Activated CD8-positive, alpha-beta memory T cell treated with anti-CD3 and anti-CD28 coated beads, Interleukin-2, amount 50 U/mL, for 24 hours (primary cell): ENCODE results near the gene ATP6V0D1.
"Not testable (repeated sequence)": the region's sequence is repeated elsewhere in the genome, so short reads cannot be mapped to it uniquely, and the experiment has no call there.

Experiments used
- DNase-seq: peaks from one replicate; pipeline ENCODE4 v3.0.0-alpha.2; 2020; ENCODE audit errors: extremely low read depth

Gene ATP6V0D1

DNA sequence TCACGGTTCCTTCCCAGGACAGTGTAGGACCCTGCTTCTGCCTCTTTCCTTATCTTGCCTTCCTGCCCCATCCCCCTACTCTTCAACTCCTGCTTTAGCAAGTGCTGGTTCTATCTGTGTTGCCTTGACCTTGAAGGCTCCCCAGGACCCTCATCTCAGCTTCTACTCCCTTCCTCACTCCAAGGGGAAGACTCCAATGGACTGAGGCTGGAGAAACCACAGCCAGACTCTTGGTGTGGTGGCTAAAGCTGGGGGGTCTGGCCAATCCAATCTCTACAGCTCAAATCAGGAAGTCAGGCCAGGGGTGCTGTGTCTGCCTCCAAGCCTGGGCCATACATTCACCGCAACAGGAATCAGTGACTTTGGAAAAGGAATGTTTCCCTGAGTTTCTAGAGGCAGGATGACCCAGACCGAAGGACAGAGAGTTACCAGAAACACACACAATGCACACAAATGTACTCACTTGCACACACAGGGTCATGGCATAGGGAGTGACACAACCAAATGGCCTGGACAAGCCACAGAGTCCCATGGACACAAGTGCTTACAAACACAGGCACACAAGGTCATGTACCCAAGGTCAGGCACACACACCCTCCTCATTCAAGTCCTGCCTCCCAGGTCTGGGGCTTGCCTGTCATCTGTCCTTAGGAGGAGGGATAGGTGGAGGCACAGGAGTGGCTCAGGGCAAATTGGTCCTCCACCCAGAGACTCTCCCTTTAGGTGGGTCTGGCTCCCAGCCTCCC lies 51.7 kb downstream of the ATP6V0D1 start:
- no peak for DNase-seq

DNA sequence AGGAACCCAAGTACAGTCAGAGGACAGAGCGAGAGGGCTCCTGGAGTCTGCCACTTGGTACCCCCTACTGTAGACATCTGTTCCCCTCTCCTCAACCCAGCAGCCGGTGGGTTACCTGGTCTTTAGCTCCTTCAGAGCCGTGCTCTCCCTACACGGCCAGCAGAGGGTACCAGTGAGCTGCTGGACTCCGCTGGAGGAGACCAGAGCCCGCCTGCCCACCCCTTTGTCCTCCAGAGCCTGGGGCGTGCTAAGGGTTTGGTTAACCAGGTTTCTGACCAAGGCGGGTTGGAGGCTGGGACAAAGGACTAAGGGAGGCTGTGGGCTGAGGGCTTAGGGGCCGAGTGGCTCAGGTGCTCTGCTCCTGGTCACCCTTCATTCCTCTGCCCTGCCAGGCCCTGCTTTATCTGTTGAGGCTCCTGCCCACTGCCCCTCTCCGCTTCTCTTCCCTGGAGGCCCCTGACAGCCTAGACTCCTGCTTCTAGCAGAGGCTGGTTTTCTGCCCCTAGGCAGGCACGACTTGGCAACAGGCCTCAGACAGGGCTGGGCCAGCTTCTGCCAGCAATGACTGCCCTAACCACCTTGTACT lies 52.7 kb downstream of the ATP6V0D1 start:
- peak; percentile 37 for DNase-seq

DNA sequence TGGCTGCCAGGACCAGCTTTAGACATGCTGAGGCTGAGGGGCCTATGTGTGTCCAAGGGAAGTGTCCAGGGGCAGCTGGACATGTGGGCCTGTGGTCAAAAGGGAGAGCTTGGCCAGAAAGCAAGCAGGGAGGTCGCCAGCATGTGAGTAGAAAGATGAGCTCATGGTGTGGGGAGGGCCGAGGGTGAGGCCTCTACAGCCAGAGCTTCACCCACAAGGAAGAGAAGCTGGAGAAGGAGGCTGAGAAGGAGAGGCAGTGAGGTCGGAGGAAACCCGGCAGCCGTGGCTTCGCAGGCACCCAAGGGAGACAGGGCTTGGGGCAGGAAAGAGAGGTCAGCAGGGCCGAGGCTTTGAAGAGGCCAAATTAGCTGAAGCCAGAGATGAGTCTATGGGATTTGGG lies 54.0 kb downstream of the ATP6V0D1 start:
- no peak for DNase-seq

DNA sequence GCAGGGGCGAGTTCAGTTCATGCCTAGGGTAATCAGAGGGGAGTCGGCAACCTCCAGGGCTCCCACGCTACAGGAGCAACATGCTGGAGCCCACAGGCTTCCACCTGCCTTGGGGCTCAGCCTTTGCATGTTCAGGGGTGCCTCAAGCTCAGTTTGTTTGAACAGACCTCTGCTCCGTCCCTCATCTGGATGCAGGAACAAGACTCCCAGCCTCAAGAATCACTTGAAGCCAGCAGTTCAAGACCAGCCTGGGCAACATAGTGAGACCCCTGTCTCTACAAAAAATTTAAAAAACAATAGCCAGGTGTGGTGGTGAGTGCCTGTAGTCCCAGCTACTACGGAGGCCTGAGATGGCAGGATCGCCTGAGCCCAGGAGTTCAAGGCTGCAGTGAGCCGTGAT lies 54.9 kb downstream of the ATP6V0D1 start:
- DNase-seq = no peak

DNA sequence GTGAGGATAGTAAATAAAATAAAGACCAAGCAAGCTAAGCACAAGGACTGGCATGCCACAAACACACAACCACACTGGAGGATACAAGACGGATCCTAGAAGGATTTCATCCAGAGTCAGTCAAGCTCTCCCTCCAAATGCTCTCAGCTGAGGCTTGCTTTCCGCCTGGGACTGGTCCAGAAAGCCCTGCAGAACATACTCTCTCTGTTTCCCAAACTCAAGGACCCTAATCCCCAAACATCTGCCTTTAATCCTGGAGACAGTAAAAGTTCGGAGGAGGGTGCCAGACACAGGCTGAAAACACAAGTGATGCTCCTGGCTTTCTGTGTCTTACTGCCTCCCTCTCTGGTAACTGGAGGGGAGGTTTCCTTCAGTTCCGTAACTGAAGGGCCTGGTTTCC lies 55.4 kb downstream of the ATP6V0D1 start:
- DNase-seq = no peak

DNA sequence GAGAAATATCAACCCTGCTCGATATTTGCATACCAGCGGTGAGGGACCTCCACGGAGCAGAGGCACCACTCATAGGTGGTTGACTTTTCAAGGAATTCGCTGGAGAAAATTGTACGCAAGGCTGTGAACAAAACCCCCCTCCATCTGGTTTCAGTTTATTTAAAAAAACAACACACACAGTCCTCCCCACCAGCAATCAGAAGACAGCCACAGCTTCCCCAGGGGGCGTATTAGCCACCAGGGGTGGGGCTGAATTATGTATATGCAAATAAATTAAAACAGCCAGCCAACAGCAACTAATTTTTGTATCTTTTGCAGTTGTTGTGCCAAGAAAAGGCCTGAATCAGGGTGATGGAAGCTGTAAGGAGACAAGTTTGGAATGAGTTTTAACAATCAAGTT lies 55.9 kb downstream of the ATP6V0D1 start:
- no peak for DNase-seq

DNA sequence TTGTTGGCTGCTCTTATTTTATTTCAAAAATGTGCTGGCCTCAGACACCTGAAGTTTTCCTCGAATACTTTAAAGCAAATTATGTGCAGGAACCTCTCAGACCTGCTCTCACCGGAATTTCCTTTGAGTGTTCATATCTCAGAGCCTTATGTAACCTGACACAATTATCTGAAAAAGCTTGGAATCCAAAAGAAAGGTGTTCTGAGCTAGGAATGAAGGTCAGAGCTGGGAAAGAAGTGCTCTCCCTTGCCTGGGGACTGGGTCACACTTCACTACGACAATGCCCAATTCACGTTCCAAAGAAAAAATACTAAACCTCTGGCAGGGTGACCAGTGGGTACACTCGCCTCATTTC lies 56.7 kb downstream of the ATP6V0D1 start:
- no peak for DNase-seq

DNA sequence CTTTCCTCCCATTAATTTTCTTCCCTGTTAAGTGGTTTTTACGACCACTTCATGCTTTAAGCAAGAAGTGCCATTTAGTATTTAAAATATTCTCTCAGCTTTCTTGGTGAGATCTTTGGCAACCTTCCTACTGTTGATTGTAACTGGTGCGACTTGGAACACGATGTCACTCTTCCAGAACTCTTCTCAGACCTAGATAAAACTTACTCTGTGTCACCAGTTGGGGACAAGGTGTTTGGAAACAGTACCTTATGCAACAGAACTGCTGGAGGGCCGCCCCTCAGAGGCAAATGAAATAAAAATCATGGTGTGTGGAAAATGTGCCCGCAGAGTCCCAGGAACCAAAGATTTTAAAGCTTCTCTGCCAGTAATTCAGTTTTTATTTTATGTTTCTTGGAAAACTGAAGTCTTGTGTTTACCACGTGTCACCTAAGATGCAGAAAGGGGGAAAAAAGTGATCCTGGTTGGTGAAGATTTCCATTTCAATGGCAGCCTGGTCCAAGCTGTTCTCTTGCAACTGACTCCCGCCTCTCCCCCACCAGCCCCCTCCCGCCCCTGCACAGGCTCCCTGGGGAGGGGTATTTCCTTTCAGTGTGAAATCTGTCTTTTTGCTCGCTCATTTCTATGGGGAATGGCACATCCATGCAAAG lies 57.2 kb downstream of the ATP6V0D1 start:
- DNase-seq = no peak

DNA sequence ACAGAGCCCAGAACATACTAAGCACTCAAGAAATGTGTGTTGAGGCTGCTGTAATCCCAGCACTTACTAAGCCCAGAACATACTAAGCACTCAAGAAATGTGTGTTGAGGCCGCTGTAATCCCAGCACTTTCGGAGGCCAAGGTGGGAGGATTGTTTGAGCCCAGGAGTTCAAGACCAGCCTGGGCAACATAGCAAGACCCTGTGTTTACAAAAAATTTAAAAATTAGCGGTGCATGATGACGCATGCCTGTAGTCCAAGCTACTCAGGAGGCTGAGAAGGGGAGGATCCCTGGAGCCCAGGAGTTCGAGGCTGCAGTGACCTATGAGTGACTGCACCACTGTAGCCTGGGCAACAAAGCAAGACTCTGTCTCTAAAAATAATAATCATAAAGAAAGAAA lies 57.9 kb downstream of the ATP6V0D1 start:
- DNase-seq = no peak

DNA sequence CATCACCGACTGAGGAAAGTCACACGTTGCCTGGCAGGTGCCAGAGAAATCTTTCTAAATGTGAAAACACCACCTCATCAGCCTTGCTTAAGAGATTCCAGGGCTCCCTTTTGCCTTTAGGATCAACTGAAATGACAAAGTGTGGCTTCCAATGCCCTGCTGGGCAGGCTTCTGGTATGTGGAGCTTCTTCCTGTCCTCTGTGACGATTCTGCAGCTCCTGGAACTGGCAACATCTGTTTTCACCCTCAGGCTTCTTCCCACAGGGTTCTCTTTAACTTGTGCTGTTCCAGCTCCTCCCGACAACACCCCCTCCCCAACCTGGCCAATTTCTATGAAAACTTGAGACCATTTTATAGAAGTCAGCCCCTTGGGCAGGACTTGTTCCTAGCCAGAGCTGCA lies 59.9 kb downstream of the ATP6V0D1 start:
- no peak for DNase-seq

DNA sequence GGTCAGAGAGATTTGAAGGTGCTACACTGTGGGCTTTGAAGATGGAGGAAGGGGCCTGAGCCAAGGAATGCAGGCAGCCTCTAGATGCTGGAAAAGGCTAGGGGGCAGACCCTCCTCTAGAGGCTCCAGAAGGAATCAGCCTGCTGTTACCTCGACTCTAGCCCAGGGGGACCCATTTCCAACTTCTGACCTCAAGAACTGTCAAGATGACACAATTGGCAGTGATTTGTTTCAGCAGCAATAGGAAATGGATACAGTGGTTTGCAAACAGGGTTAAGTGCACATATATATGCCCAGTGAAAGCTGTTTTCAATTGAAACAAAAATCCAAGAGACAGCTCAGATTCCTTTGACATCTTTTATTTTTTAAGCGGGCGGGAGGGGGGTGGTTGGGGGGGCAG lies 61.0 kb downstream of the ATP6V0D1 start:
- DNase-seq = no peak

DNA sequence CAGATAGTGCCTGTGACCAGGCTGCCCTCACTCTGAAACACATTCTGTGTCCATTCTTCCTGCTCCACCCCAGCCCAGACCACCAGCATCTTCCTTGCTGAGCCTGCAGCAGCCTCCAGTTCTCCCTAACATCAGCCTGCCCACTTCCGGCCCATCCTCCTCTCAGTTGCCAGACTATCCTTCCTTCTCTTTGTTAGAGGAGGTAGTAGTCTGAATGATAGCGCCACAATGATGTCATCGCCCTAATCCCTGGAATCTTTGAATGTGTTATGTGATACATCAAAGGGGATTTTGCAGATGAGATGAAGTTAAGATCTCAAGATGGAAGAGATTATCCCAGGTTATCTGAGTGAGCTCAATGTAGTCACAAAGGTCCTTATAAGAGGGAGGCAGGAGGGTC lies 61.5 kb downstream of the ATP6V0D1 start:
- DNase-seq = no peak

DNA sequence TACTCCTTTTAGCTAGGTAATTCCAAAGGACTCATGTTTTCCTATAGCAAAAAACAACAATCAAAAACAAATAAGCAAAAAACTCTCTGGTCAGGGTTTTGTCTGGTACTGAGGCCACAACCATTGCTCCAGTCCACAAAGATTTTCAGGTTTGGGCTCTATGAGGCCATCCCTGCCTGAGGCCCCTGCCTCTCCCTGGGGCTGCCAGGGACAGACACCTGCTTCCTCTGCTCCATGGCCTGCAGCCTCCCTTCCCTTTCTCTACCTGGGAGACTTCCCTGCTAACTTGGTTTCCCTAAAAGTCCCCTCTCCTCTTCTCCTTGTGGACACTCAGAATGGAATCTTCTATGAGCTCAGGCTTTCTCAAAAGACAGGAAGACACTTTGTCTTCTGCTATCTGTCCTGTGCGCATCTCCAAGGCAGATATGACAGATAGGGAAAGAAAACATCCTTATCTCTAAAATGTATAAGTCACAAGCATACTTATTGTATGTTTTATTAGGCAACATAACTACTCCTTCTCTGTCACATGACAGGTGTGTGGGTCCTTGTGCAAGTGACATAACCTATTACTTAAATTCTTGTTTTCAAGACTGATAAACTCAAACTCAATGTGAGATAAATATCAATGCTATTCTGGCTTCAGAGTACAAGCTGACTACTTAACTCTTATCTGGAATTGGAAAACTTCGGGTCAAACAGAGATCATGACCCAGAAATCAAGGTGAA lies 63.5 kb downstream of the ATP6V0D1 start:
- no peak for DNase-seq

DNA sequence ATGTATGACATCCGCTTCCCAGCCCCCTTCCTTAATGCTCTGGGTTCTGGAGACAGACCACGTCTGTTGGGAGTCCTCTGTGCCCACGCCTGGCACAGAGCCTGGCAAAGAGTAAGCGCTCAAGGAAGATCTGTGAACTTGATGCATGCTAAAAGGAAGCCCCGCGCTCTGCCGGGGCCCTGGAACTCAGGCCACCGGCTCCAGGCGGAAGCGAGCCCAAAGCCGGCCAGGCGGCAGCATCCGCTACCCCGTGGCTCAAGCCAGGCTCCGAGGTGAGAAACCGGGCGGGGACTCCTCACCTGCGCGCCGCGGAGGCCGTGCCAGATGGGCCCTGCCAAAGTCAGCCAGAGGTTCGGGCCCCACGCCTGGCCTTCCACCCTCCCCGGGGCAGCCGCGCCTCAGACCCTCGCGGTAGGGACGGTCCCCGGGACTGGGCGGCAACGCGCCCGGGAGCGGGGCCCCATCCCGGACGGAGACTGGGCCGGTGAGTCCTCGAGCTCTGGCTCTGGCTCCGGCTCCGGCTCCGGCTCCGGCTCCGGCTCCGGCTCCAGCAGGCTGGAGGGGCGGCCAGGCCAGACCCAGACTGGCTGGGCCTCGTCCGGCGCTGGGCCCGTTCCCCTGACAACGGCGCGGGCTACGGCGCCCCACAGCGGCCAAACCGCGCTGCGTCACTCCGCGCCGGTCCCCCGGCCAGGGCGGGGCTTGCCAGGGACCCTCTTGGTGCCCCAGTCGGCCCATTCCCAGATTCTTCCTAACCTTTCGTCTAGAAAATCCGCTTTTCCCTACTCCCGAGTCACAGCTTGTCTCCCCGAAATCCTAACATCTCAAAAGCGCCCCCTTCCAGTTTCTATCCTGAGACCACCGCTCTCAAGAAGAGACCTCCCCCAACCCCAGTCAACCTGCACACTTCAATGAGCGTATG lies 64.8 kb downstream of the ATP6V0D1 start, which contains the start of gene ZDHHC1:
Gene ZDHHC1, minus strand, starts transcription at position 606 of the 922 bp plus-strand sequence. CDS start 8,702 bp downstream, outside the sequence.
- no peak for DNase-seq

DNA sequence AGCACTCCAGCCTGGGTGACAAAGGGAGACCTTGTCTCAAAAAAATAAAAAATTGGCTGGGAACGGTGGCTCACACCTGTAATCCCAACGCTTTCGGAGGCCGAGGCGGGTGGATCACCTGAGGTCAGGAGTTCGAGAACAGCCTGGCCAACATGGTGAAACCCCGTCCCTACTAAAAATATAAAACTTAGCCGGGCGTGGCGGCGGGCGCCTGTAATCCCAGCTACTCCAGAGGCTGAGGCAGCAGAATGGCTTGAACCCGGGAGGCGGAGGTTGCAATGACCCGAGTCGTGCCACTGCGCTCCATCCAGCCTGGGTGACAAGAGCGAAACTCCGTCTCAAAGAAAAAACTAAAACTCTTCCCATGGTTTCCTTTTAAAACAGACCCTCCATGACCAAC lies 65.5 kb downstream of the ATP6V0D1 start:
- not testable (repeated sequence) for DNase-seq

DNA sequence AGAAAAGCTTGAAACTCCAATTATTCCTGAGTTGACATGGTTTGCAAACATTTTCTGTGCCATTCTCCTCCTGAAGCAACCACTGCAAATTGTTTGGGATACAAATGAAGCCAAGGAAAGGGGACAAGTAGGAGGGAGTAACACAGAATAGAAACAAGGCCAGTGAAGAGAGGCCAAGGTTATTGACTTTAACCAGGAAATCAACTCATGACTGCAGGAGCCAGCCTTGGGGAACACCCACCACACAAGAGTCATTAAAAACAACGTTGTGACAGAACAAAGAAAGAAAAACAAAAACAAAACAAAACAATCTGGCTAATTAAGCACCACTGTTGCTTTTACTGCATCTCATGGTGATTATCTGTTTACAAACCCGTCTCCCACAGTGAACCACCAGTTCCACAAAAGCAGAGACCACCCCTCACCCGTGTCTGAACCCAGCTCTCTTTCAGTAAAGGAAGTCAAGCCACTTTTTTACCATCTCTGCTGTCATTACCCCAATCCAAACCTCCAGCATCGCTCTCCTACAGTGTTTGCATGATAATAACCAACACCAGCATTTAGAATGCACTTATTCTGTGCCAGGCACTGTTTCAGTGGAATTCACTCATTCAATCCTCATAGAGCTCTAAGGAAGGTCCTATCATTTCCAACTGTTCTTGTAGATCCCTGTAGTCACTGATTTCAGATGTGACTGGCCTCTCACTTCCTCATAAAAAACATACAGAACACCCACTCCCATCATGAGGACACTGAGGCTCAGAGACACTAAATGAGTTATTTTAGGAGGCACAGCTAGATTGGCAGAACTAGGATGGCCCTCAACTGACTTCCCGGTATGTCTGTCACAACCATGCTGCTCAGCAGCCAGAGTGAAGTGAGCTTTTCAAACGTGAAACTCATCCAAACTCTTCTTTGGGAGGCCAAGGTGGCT lies 66.7 kb downstream of the ATP6V0D1 start:
- no peak for DNase-seq

DNA sequence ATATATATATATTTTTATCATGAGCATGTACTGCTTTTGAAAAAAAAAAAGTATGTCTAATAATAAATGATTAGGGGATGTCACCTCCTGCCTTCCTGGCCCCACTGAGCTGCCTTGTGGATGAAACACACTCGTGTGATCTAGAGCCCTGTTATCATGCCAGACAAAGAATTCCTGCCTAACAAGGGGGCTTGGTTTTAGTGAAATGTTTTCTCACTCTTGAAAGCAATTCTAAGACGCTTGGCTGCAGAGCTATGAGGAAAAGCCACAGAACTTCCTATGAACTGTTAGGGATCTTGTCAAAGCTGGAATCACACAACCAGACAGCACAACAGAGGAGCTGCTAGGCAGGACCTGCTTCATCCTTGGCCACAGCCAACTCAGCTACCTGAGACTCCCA lies 68.7 kb downstream of the ATP6V0D1 start:
- DNase-seq = no peak

DNA sequence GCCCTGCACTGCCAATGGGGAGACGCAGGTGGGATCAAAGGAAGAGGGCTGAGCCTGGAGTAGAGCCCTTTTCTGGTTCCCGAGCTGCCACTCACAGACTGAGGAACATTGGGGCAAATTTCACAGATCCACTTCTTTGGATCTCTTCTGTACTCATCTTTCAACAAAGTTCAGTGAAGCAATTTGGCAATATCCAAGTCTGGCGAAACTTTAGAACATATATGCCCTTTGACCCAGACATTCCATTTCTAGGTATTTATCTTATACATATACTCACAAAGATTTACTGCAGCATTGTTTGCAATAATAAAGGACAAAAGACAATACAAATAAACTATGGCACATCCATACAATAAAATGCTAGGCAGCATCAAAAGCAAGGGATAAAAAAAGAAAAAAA lies 69.6 kb downstream of the ATP6V0D1 start:
- no peak for DNase-seq

DNA sequence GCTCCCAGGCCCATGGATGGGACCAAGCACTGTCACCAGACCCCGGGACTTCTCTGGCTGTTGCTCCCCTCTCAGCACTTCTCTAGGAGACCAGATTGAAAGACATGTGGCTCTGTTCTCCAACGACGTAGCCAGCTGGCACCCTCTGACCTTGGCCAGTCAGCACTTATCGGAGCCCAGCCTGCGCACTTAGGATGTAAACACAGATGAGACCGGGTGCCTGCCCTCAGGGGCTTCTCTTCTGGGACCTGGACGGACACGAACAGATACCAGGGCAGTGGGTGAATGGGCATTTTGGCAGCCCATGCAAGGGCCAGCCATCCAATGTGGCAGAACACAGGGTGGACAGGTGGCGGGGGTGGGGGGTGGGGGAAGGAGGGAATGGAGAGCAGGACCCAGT lies 71.3 kb downstream of the ATP6V0D1 start:
- DNase-seq = no peak

DNA sequence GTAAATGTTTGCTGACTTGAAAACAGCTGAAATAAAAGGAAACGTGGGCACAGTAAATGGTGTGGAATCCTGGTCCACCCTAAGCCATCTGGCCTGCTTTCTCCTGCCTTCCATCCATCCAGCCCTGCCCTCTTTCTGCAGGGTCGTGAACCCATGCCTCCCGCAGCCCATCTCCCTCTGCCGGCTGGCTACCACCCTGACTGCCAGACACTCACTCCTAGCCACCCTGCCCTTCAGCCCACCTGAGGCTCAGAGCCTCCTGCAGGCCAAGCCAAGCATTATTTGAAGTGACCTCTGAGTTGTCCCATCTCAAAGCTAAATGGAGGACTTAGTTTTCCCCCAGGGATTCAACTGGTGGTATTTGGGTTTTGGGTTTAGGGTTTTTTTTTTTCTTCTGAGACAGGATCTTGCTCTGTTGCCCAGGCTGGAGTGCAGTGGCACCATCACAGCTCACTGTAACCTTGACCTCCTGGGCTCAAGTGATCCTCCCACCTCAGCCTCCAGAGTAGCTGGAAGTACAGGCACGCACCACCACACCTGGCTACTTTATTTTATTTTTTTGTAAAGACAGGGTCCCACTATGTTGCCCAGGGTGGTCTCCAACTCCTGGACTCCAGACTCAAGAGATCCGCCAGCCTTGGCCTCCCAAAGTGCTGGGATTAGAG lies 73.0 kb downstream of the ATP6V0D1 start:
- DNase-seq = no peak
